ENCODE data around the gene UBASH3B. TPM values are rescaled to one million over a fixed set of nuclear protein-coding genes. Genes with fewer than 3 reads are reported as not detected.

Gene UBASH3B
- total RNA-seq, 1 donor from 2014 or later = 6.6 TPM

- H3K9me3 Mint-ChIP-seq = no peaks in the 10 kb centered on the region
These were observed 195.9 kb downstream of the UBASH3B start for GRCh38 chr11:122851366-122851966.

DNA sequence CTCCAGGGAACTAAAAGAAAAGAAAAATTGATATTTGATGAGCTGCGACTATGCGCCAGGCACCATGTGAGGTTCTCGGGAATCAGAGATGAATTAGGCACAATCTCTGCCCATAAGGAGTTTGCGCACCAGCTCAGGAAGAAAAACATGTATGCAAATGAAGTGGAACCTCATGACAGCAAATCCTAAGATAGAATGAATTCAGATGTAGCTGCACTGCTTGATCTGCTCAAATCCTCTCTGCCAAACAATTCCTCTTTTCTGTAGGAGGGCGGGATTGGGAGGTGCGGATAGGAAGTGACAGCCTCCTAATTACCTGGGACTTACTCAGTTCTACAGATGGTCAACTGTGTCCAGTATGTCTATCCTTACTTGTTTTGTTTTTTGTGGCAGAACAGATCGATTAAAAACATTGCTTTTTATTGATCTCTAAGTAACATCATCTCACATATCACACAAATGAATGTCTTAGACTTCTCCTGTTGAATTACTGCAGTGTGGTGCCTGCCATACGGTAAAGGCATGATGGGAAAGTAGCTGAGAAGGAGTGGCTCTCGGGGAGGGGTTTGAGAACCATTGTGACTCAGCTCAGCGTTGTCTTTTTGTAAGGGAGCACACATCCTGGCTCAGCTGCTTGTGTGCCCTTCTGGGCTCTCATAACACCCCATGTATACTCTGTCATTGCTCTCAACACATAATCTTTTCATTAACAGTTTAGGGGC lies 196.7 kb downstream of the UBASH3B start:
- no peaks in the 10 kb centered on the region for H3K27me3 Mint-ChIP-seq (ENCODE audit: low read depth)
- no peak for DNase-seq (ENCODE audit: low spot score in 2 of 2, unreplicated experiment in 2 of 2)
- peaks cover 4% of the 10 kb centered on the region for H3K4me1 Mint-ChIP-seq
- H3K27ac Mint-ChIP-seq = no peak overlapping the region
- no peak overlapping the region for H3K4me3 Mint-ChIP-seq
- no peaks in the 10 kb centered on the region for H3K9me3 Mint-ChIP-seq
- H3K36me3 Mint-ChIP-seq = no peaks in the 10 kb centered on the region
- TF ChIP-seq, protein P1, sequence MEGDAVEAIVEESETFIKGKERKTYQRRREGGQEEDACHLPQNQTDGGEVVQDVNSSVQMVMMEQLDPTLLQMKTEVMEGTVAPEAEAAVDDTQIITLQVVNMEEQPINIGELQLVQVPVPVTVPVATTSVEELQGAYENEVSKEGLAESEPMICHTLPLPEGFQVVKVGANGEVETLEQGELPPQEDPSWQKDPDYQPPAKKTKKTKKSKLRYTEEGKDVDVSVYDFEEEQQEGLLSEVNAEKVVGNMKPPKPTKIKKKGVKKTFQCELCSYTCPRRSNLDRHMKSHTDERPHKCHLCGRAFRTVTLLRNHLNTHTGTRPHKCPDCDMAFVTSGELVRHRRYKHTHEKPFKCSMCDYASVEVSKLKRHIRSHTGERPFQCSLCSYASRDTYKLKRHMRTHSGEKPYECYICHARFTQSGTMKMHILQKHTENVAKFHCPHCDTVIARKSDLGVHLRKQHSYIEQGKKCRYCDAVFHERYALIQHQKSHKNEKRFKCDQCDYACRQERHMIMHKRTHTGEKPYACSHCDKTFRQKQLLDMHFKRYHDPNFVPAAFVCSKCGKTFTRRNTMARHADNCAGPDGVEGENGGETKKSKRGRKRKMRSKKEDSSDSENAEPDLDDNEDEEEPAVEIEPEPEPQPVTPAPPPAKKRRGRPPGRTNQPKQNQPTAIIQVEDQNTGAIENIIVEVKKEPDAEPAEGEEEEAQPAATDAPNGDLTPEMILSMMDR (IDR thresholded peaks at IDR 0.05; ENCODE audit: unreplicated experiment) = no peak

More at GRCh38 chr11:122851366-122851966, 195.9 kb downstream of the UBASH3B start:
- H3K27ac Mint-ChIP-seq = no peak overlapping the region
- TF ChIP-seq, protein P1 (IDR thresholded peaks at IDR 0.05; ENCODE audit: unreplicated experiment) = no peak
- H3K36me3 Mint-ChIP-seq = no peaks in the 10 kb centered on the region
- no peak for DNase-seq (ENCODE audit: low spot score in 2 of 2, unreplicated experiment in 2 of 2)
- H3K4me1 Mint-ChIP-seq = peaks cover 4% of the 10 kb centered on the region
- H3K27me3 Mint-ChIP-seq (ENCODE audit: low read depth) = peaks cover 2% of the 10 kb centered on the region
- no peak overlapping the region for H3K4me3 Mint-ChIP-seq

- Mint-ChIP-seq H3K27me3 (ENCODE audit: low read depth) (no peaks in the 10 kb centered on the region), H3K27ac (no peak overlapping the region), H3K4me3 (no peak overlapping the region), H3K9me3 (no peaks in the 10 kb centered on the region), H3K4me1 (peaks cover 4% of the 10 kb centered on the region), H3K36me3 (no peaks in the 10 kb centered on the region)
- TF ChIP-seq, protein P1 (IDR thresholded peaks at IDR 0.05; ENCODE audit: unreplicated experiment) = no peak
- DNase-seq (ENCODE audit: low spot score in 2 of 2, unreplicated experiment in 2 of 2) = no peak
These were observed 197.3 kb downstream of the UBASH3B start for GRCh38 chr11:122852796-122853160.

GRCh38 chr11:122853261-122853660 lies 197.7 kb downstream of the UBASH3B start:
- TF ChIP-seq, protein P1 (IDR thresholded peaks at IDR 0.05; ENCODE audit: unreplicated experiment) = no peak
- H3K27ac Mint-ChIP-seq = no peak overlapping the region
- no peaks in the 10 kb centered on the region for H3K36me3 Mint-ChIP-seq
- peaks cover 4% of the 10 kb centered on the region for H3K4me1 Mint-ChIP-seq
- H3K27me3 Mint-ChIP-seq (ENCODE audit: low read depth) = no peaks in the 10 kb centered on the region
- no peak for DNase-seq (ENCODE audit: low spot score in 2 of 2, unreplicated experiment in 2 of 2)
- no peaks in the 10 kb centered on the region for H3K9me3 Mint-ChIP-seq
- H3K4me3 Mint-ChIP-seq = no peak overlapping the region

GRCh38 chr11:122853971-122854446 lies 198.5 kb downstream of the UBASH3B start:
- no peaks in the 10 kb centered on the region for H3K36me3 Mint-ChIP-seq
- no peak overlapping the region for H3K27ac Mint-ChIP-seq
- no peak overlapping the region for H3K4me3 Mint-ChIP-seq
- no peaks in the 10 kb centered on the region for H3K27me3 Mint-ChIP-seq (ENCODE audit: low read depth)
- TF ChIP-seq, protein P1 (IDR thresholded peaks at IDR 0.05; ENCODE audit: unreplicated experiment) = peak; percentile 84
- peak in 1 of 2 experiments; percentile 45 for DNase-seq (ENCODE audit: low spot score in 2 of 2, unreplicated experiment in 2 of 2)
- H3K4me1 Mint-ChIP-seq = peaks cover 4% of the 10 kb centered on the region
- H3K9me3 Mint-ChIP-seq = no peaks in the 10 kb centered on the region
